ENCODE measurements around the gene ZKSCAN3. TPM values are rescaled to one million over a fixed set of nuclear protein-coding genes. Genes with fewer than 3 reads are reported as not detected.

Gene ZKSCAN3
- total and polyA plus RNA-seq, 2 experiments from 2014 or later = 3.0 to 7.6 TPM

- no peaks in the 10 kb centered on the region for H3K27me3 ChIP-seq (ENCODE audit: insufficient read depth)
- no peaks in the 10 kb centered on the region for H3K4me1 ChIP-seq (ENCODE audit: insufficient read depth)
- H3K79me2 ChIP-seq (replicated peaks; ENCODE audit: insufficient read depth) = no peaks in the 10 kb centered on the region
- Mint-ChIP-seq H3K27me3 (ENCODE audit: insufficient read depth, low read depth, poor library complexity) (no peaks in the 10 kb centered on the region), H3K4me3 (no peak overlapping the region), H3K27ac (no peak overlapping the region), H3K9me3 (no peaks in the 10 kb centered on the region), H3K36me3 (ENCODE audit: low read depth) (peaks cover 23% of the 10 kb centered on the region), H3K4me1 (no peaks in the 10 kb centered on the region)
- no peaks in the 10 kb centered on the region for H3K36me3 ChIP-seq (ENCODE audit: insufficient read depth)
- no peaks in the 10 kb centered on the region; the same call in 1 of the 2 replicates for H4K20me1 ChIP-seq (replicated peaks; ENCODE audit: insufficient read depth)
- H3F3A ChIP-seq (replicated peaks; ENCODE audit: low read depth) = no peaks in the 10 kb centered on the region
- H3K4me2 ChIP-seq = no peak overlapping the region
- no peak overlapping the region for H2AFZ ChIP-seq
- H3K4me3 ChIP-seq = no peak overlapping the region
- H3K9me2 ChIP-seq (ENCODE audit: insufficient read depth) = 0 out of 2 replicates have a peak, but pooled peaks cover 4% of the 10 kb centered on the region
- no peak overlapping the region for H3K27ac ChIP-seq (ENCODE audit: low read depth)
- no peak for ATAC-seq
- no peak for TF ChIP-seq JUNB (IDR thresholded peaks at IDR 0.05; ENCODE audit: unreplicated experiment)
- no peak for TF ChIP-seq ZNF462 (CRISPR knock-in tag; IDR thresholded peaks at IDR 0.05)
- TF ChIP-seq, protein P1, sequence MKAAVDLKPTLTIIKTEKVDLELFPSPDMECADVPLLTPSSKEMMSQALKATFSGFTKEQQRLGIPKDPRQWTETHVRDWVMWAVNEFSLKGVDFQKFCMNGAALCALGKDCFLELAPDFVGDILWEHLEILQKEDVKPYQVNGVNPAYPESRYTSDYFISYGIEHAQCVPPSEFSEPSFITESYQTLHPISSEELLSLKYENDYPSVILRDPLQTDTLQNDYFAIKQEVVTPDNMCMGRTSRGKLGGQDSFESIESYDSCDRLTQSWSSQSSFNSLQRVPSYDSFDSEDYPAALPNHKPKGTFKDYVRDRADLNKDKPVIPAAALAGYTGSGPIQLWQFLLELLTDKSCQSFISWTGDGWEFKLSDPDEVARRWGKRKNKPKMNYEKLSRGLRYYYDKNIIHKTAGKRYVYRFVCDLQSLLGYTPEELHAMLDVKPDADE (IDR thresholded peaks at IDR 0.05) = no peak
- TF ChIP-seq ZNF331 (CRISPR knock-in tag; IDR thresholded peaks at IDR 0.05; ENCODE audit: low read depth) = no peak
- no peak for TF ChIP-seq EZH2 (IDR thresholded peaks at IDR 0.05; ENCODE audit: low read depth, unreplicated experiment)
- no peak for TF ChIP-seq EZH2phosphoT487 (IDR thresholded peaks at IDR 0.05; ENCODE audit: unreplicated experiment)
- TF ChIP-seq POLR2AphosphoS5 (IDR thresholded peaks at IDR 0.05; ENCODE audit: low read depth) = no peak
- no peak for TF ChIP-seq ZNF114 (CRISPR knock-in tag; IDR thresholded peaks at IDR 0.05)
- TF ChIP-seq, protein P2, sequence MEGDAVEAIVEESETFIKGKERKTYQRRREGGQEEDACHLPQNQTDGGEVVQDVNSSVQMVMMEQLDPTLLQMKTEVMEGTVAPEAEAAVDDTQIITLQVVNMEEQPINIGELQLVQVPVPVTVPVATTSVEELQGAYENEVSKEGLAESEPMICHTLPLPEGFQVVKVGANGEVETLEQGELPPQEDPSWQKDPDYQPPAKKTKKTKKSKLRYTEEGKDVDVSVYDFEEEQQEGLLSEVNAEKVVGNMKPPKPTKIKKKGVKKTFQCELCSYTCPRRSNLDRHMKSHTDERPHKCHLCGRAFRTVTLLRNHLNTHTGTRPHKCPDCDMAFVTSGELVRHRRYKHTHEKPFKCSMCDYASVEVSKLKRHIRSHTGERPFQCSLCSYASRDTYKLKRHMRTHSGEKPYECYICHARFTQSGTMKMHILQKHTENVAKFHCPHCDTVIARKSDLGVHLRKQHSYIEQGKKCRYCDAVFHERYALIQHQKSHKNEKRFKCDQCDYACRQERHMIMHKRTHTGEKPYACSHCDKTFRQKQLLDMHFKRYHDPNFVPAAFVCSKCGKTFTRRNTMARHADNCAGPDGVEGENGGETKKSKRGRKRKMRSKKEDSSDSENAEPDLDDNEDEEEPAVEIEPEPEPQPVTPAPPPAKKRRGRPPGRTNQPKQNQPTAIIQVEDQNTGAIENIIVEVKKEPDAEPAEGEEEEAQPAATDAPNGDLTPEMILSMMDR (conservative IDR thresholded peaks at IDR 0.05; ENCODE audit: low read depth in 2 of 2) = no peak
- TF ChIP-seq REST (IDR thresholded peaks at IDR 0.05; ENCODE audit: unreplicated experiment) = no peak
- no peak for DNase-seq (ENCODE audit: low spot score)
Measured at GRCh38 chr6:28369463-28369862, 19.7 kb downstream of the ZKSCAN3 start.
